Measurements from ENCODE around the gene SLIT3. TPM values are rescaled to one million over a fixed set of nuclear protein-coding genes. Genes with fewer than 3 reads are reported as not detected.
A peak's percentile ranks its signal among the peaks of the same experiment; 100 is the strongest.

The SLIT3 gene
- total RNA-seq, 1 experiment from 2014 or later, result 0.10 TPM

DNA sequence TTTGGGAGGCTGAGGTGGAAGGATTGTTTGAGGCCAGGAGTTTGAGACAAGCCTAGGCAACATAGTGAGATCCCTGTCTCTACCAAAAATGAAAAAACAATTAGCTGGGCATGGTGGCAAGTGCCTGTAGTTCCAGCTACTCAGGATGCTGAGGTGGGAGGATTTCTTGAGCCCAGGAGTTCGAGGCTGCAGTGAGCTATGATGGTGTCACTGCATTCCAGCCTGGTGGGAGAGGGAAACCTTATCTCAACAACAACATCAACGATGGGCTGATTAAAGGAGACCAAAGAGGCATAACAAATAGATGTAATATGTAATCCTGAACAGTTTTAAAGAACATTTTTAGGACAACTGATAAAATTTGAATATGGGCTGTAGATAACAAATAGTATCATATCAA is 687.5 kb downstream of the SLIT3 start:
- intact Hi-C loops (cut with micrococcal nuclease), result no loop called here
- no TSS peak for BruUV-seq (replicated peaks)
- no peaks in the 10 kb centered on the region for H3K9me3 ChIP-seq (ENCODE audit: control insufficient read depth in 1 of 2, insufficient read depth in 1 of 2, low read depth in 1 of 2, low read length in 2 of 2)
- POLR2A ChIA-PET, result no interaction called here
- no peak for ATAC-seq
- 0 out of 2 replicates have a peak, but pooled peaks cover 3% of the 10 kb centered on the region for H3K27me3 ChIP-seq (ENCODE audit: insufficient read depth, low read length)
- H4K20me1 ChIP-seq (ENCODE audit: insufficient read depth), result no peaks in the 10 kb centered on the region
- RAD21 ChIA-PET (ENCODE audit: low non-redundant PET in 1 of 2, low total read pairs in 2 of 2, uncharacterized antibody in 2 of 2, unreplicated experiment in 2 of 2), result no interaction called here
- CTCF ChIA-PET, result interaction anchor here (0.7 kb wide), 1 partner anchor 149 kb away, joined by 3 read pairs; no protein-coding TSS in a partner anchor
- peaks cover 0 to 11% of the 10 kb centered on the region in 2 experiments; a peak in 1 of 4 replicates for H3K4me1 ChIP-seq (ENCODE audit: control insufficient read depth in 1 of 2, insufficient read depth in 2 of 2, low read length in 2 of 2)
- TF ChIP-seq, protein P1, sequence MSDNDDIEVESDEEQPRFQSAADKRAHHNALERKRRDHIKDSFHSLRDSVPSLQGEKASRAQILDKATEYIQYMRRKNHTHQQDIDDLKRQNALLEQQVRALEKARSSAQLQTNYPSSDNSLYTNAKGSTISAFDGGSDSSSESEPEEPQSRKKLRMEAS (IDR thresholded peaks at IDR 0.05), result no peak
- no peak overlapping the region for H3K4me2 ChIP-seq (ENCODE audit: low read length)
- H3K36me3 ChIP-seq (ENCODE audit: control insufficient read depth in 1 of 2, insufficient read depth in 2 of 2, low read length in 2 of 2), result no peaks in the 10 kb centered on the region
- no peak overlapping the region for H3K9ac ChIP-seq (ENCODE audit: low read length)
- no peak overlapping the region for H2AFZ ChIP-seq (ENCODE audit: low read depth, low read length, poor library complexity, severe bottlenecking)
- H3K4me3 ChIP-seq (replicated peaks in 1 of 2; ENCODE audit: low read depth in 1 of 2, low read length in 2 of 2), result no peak overlapping the region
- no peak overlapping the region for H3K27ac ChIP-seq (ENCODE audit: low read depth, low read length)
- H3K79me2 ChIP-seq (ENCODE audit: insufficient read depth, low read length), result no peaks in the 10 kb centered on the region
- no peaks in the 10 kb centered on the region for H3K9me2 ChIP-seq (ENCODE audit: insufficient read depth)
- no peak for DNase-seq (ENCODE audit: low read depth, low spot score)

DNA sequence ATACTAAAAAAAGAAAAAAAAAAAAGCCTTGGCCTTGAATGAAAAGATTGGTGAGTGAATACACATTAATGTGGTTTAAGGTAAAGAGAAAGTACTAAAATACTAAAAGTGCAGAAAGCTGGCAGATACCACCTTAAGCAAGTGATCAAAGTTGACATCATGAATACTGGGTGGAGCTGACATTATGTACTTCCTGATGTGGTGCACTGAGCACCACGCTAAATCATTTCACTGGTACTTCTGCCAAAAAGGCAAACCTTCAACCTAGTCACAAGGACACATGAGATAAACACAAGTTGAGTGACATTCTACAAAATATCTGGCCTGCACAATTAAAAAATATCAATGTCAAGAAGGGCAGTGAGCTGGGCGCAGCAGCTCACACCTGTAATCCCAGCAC is 687.9 kb downstream of the SLIT3 start:
- Histone ChIP-seq H3K4me3 (replicated peaks in 1 of 2; ENCODE audit: low read depth in 1 of 2, low read length in 2 of 2) (no peak overlapping the region), H3K79me2 (ENCODE audit: insufficient read depth, low read length) (no peaks in the 10 kb centered on the region), H3K4me2 (ENCODE audit: low read length) (no peak overlapping the region), H3K36me3 (ENCODE audit: control insufficient read depth in 1 of 2, insufficient read depth in 2 of 2, low read length in 2 of 2) (no peaks in the 10 kb centered on the region), H3K9ac (ENCODE audit: low read length) (no peak overlapping the region), H3K4me1 (ENCODE audit: control insufficient read depth in 1 of 2, insufficient read depth in 2 of 2, low read length in 2 of 2) (peaks cover 0 to 11% of the 10 kb centered on the region in 2 experiments; a peak in 1 of 4 replicates), H2AFZ (ENCODE audit: low read depth, low read length, poor library complexity, severe bottlenecking) (peak overlapping the region; percentile 32), H3K9me2 (ENCODE audit: insufficient read depth) (no peaks in the 10 kb centered on the region), H3K27ac (ENCODE audit: low read depth, low read length) (no peak overlapping the region), H4K20me1 (ENCODE audit: insufficient read depth) (no peaks in the 10 kb centered on the region), H3K27me3 (ENCODE audit: insufficient read depth, low read length) (0 out of 2 replicates have a peak, but pooled peaks cover 3% of the 10 kb centered on the region), H3K9me3 (ENCODE audit: control insufficient read depth in 1 of 2, insufficient read depth in 1 of 2, low read depth in 1 of 2, low read length in 2 of 2) (no peaks in the 10 kb centered on the region)
- intact Hi-C loops (cut with micrococcal nuclease), result no loop called here
- POLR2A ChIA-PET, result no interaction called here
- RAD21 ChIA-PET (ENCODE audit: low non-redundant PET in 1 of 2, low total read pairs in 2 of 2, uncharacterized antibody in 2 of 2, unreplicated experiment in 2 of 2), result no interaction called here
- no peak for DNase-seq (ENCODE audit: low read depth, low spot score)
- BruUV-seq (replicated peaks), result no TSS peak
- TF ChIP-seq EZH2phosphoT487 (IDR thresholded peaks at IDR 0.05; ENCODE audit: borderline replicate concordance) (no peak), POLR2AphosphoS5 (IDR thresholded peaks at IDR 0.05; ENCODE audit: low read depth, low read length) (no peak), SRF (IDR thresholded peaks at IDR 0.05; ENCODE audit: low read depth) (no peak), JUND (IDR thresholded peaks at IDR 0.05) (no peak), SP1 (IDR thresholded peaks at IDR 0.05; ENCODE audit: low read depth) (no peak), ZFX (IDR thresholded peaks at IDR 0.05) (no peak), ZNF274 (IDR thresholded peaks at IDR 0.05; ENCODE audit: low read depth, low read length) (no peak), POLR2A (IDR thresholded peaks at IDR 0.05; ENCODE audit: borderline replicate concordance, extremely low read depth, insufficient read depth, insufficient read length) (no peak), EZH2 (IDR thresholded peaks at IDR 0.05) (no peak)
- TF ChIP-seq, protein P2, sequence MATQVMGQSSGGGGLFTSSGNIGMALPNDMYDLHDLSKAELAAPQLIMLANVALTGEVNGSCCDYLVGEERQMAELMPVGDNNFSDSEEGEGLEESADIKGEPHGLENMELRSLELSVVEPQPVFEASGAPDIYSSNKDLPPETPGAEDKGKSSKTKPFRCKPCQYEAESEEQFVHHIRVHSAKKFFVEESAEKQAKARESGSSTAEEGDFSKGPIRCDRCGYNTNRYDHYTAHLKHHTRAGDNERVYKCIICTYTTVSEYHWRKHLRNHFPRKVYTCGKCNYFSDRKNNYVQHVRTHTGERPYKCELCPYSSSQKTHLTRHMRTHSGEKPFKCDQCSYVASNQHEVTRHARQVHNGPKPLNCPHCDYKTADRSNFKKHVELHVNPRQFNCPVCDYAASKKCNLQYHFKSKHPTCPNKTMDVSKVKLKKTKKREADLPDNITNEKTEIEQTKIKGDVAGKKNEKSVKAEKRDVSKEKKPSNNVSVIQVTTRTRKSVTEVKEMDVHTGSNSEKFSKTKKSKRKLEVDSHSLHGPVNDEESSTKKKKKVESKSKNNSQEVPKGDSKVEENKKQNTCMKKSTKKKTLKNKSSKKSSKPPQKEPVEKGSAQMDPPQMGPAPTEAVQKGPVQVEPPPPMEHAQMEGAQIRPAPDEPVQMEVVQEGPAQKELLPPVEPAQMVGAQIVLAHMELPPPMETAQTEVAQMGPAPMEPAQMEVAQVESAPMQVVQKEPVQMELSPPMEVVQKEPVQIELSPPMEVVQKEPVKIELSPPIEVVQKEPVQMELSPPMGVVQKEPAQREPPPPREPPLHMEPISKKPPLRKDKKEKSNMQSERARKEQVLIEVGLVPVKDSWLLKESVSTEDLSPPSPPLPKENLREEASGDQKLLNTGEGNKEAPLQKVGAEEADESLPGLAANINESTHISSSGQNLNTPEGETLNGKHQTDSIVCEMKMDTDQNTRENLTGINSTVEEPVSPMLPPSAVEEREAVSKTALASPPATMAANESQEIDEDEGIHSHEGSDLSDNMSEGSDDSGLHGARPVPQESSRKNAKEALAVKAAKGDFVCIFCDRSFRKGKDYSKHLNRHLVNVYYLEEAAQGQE (IDR thresholded peaks at IDR 0.05; ENCODE audit: low read depth), result no peak
- TF ChIP-seq, protein P3, sequence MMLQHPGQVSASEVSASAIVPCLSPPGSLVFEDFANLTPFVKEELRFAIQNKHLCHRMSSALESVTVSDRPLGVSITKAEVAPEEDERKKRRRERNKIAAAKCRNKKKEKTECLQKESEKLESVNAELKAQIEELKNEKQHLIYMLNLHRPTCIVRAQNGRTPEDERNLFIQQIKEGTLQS (IDR thresholded peaks at IDR 0.05), result no peak
- TF ChIP-seq, protein P4, sequence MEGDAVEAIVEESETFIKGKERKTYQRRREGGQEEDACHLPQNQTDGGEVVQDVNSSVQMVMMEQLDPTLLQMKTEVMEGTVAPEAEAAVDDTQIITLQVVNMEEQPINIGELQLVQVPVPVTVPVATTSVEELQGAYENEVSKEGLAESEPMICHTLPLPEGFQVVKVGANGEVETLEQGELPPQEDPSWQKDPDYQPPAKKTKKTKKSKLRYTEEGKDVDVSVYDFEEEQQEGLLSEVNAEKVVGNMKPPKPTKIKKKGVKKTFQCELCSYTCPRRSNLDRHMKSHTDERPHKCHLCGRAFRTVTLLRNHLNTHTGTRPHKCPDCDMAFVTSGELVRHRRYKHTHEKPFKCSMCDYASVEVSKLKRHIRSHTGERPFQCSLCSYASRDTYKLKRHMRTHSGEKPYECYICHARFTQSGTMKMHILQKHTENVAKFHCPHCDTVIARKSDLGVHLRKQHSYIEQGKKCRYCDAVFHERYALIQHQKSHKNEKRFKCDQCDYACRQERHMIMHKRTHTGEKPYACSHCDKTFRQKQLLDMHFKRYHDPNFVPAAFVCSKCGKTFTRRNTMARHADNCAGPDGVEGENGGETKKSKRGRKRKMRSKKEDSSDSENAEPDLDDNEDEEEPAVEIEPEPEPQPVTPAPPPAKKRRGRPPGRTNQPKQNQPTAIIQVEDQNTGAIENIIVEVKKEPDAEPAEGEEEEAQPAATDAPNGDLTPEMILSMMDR (IDR thresholded peaks at IDR 0.05 in 2 of 3, conservative IDR thresholded peaks at IDR 0.05 in 1 of 3; ENCODE audit: borderline replicate concordance in 1 of 3, insufficient read depth in 1 of 3, low read depth in 2 of 3, low read length in 2 of 3), result no peak
- TF ChIP-seq, protein P1 (IDR thresholded peaks at IDR 0.05), result no peak
- CTCF ChIA-PET, result interaction anchor here (0.7 kb wide), 1 partner anchor 149 kb away, joined by 3 read pairs; no protein-coding TSS in a partner anchor
- no peak for ATAC-seq

Data from HCT116 (cell line).